ENCODE data around the gene COX11.

GRCh38 chr17:54947396-54947795 lies 21.1 kb downstream of the COX11 start:
- TF ChIP-seq EZH2 (IDR thresholded peaks at IDR 0.05; ENCODE audit: borderline replicate concordance, low read length) (no peak), CTCF (conservative IDR thresholded peaks at IDR 0.05 in 1 of 2, IDR thresholded peaks at IDR 0.05 in 1 of 2; ENCODE audit: extremely low read depth in 1 of 2, insufficient read depth in 1 of 2, low read depth in 1 of 2, low read length in 2 of 2) (no peak)
